ENCODE measurements around the gene GALNT16. TPM values are rescaled to one million over a fixed set of nuclear protein-coding genes. Genes with fewer than 3 reads are reported as not detected.
A peak's percentile ranks its signal among the peaks of the same experiment; 100 is the strongest.

GALNT16 gene
- total and polyA plus RNA-seq, 2 of the 8 experiments (the other 6 are each of a cell fraction or from before 2014, with no cell fraction given) = 5.4 to 6.3 TPM

DNA sequence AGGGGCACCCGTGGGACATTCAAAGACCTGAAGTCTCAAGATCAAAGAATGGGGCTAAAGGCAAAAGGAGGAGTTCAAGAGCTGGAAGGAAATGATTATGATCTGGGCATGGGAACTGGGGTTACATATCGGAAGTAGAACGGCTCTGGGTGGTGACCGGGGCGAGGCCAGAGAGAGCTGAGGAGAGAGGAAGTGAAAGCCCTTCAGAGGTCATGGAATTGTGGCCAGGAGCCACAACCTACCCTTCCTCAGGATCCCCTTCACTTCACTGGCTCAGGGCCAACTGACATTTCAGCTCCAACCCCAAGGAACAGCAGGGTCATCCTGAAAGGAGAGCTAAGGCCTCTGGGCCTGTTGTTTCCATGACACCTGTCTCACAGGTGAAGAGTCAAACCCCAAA is 57.8 kb downstream of the GALNT16 start:
- Histone ChIP-seq H3K4me3 (ENCODE audit: extremely low read depth in 1 of 4, insufficient read depth in 2 of 4, low read depth in 3 of 4, low read length in 4 of 4) (no peak overlapping the region), H4K8ac (ENCODE audit: extremely low read depth, insufficient read depth, low read length) (no peak overlapping the region), H2BK12ac (ENCODE audit: low read depth, low read length) (0 out of 2 replicates have a peak overlapping the region, but pooled peaks have one; percentile 14), H3K79me2 (ENCODE audit: control insufficient read depth in 1 of 2, insufficient read depth in 2 of 2, low read length in 2 of 2) (no peaks in the 10 kb centered on the region), H3K4me1 (replicated peaks in 1 of 4; ENCODE audit: control insufficient read depth in 3 of 4, insufficient read depth in 4 of 4, low read length in 3 of 4) (no peaks in the 10 kb centered on the region), H3K9me3 (ENCODE audit: insufficient read depth in 2 of 2, low read depth in 1 of 2, low read length in 1 of 2) (no peaks in the 10 kb centered on the region), H3K23me2 (ENCODE audit: low read depth, low read length) (no peaks in the 10 kb centered on the region), H4K91ac (replicated peaks; ENCODE audit: insufficient read length, low read length) (no peak overlapping the region), H3K79me1 (ENCODE audit: low read depth, low read length) (no peaks in the 10 kb centered on the region), H3K4me2 (ENCODE audit: insufficient read depth in 1 of 2, low read depth in 2 of 2, low read length in 2 of 2) (no peak overlapping the region), H2AK5ac (ENCODE audit: low read depth, low read length) (no peak overlapping the region), H4K5ac (ENCODE audit: insufficient read length, low read depth, low read length) (no peak overlapping the region), H2BK5ac (ENCODE audit: low read depth, low read length) (no peak overlapping the region), H3K14ac (ENCODE audit: insufficient read length) (no peak overlapping the region), H2BK120ac (replicated peaks; ENCODE audit: low read depth, low read length) (no peak overlapping the region), H3K56ac (replicated peaks; ENCODE audit: insufficient read length, low read depth, low read length) (no peak overlapping the region), H3K9ac (replicated peaks in 1 of 4; ENCODE audit: extremely low read depth in 1 of 4, low read depth in 3 of 4, low read length in 3 of 4) (no peak overlapping the region), H3K27me3 (replicated peaks in 1 of 4; ENCODE audit: control insufficient read depth in 3 of 4, extremely low read depth in 1 of 4, insufficient read depth in 3 of 4, low read length in 3 of 4) (no peaks in the 10 kb centered on the region), H4K20me1 (replicated peaks in 1 of 2; ENCODE audit: control insufficient read depth in 1 of 2, insufficient read depth in 2 of 2, low read length in 2 of 2) (no peaks in the 10 kb centered on the region), H2BK15ac (ENCODE audit: low read length) (no peak overlapping the region), H2BK20ac (ENCODE audit: low read length) (no peak overlapping the region), H3K4ac (replicated peaks; ENCODE audit: insufficient read length, low read depth, low read length) (no peak overlapping the region), H3K18ac (ENCODE audit: extremely low read depth, low read length) (0 out of 2 replicates have a peak overlapping the region, but pooled peaks have one; percentile 22), H3K23ac (ENCODE audit: insufficient read length) (no peak overlapping the region), H2AFZ (ENCODE audit: low read length) (no peak overlapping the region), H3K27ac (ENCODE audit: low read depth, low read length) (no peak overlapping the region), H3K36me3 (ENCODE audit: control insufficient read depth in 2 of 4, insufficient read depth in 4 of 4, low read length in 3 of 4) (no peaks in the 10 kb centered on the region)
- ChIA-PET CTCF (ENCODE audit: partially characterized antibody) (interaction anchor here (0.7 to 5.3 kb wide), 8 partner anchors 12 to 75 kb away, joined by 3 to 24 read pairs (median 6); no protein-coding TSS in a partner anchor), POLR2A (ENCODE audit: partially characterized antibody) (interaction anchor here (1.1 kb wide), 1 partner anchor 19 kb away, joined by 3 read pairs; no protein-coding TSS in a partner anchor)
- WGBS, 2 experiments (ENCODE audit: extremely low coverage in 1 of 2, insufficient coverage in 1 of 2, insufficient read length in 1 of 2, insufficient replicate concordance in 2 of 2, low coverage in 1 of 2, low lambda C conversion rate in 2 of 2, missing lambda C conversion rate in 1 of 2) = 94% methylated on average over 5 of the region's 5 CpGs; no CpG with 5 or more reads in 1 of the 2 experiments
- no peak for FAIRE-seq
- DNase-seq (ENCODE audit: low read depth in 1 of 2, low spot score in 2 of 2) = peak in 1 of 2 experiments; percentile 34
- TF ChIP-seq NANOG (IDR thresholded peaks at IDR 0.05; ENCODE audit: insufficient read depth, low read depth, low read length, poor library complexity, severe bottlenecking) = no peak
- no peak for TF ChIP-seq SP4 (IDR thresholded peaks at IDR 0.05; ENCODE audit: low read length)
- no peak for TF ChIP-seq KDM1A (IDR thresholded peaks at IDR 0.05; ENCODE audit: borderline replicate concordance, low read length)
- TF ChIP-seq, protein P1, sequence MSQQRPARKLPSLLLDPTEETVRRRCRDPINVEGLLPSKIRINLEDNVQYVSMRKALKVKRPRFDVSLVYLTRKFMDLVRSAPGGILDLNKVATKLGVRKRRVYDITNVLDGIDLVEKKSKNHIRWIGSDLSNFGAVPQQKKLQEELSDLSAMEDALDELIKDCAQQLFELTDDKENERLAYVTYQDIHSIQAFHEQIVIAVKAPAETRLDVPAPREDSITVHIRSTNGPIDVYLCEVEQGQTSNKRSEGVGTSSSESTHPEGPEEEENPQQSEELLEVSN (IDR thresholded peaks at IDR 0.05) = no peak
- no peak for TF ChIP-seq POLR2A (IDR thresholded peaks at IDR 0.05; ENCODE audit: control extremely low read depth in 1 of 2, low read depth in 2 of 2, low read length in 2 of 2)
- no peak for TF ChIP-seq YY1 (IDR thresholded peaks at IDR 0.05; ENCODE audit: low read depth, low read length)
- TF ChIP-seq SP2 (IDR thresholded peaks at IDR 0.05; ENCODE audit: low read length) = no peak
- TF ChIP-seq TEAD4 (IDR thresholded peaks at IDR 0.05; ENCODE audit: low read depth, low read length) = no peak
- no peak for TF ChIP-seq SRF (IDR thresholded peaks at IDR 0.05; ENCODE audit: low read depth, low read length)
- no peak for TF ChIP-seq MAFK (IDR thresholded peaks at IDR 0.05; ENCODE audit: low read depth, low read length)
- TF ChIP-seq RXRA (IDR thresholded peaks at IDR 0.05; ENCODE audit: insufficient read depth, low read depth, low read length) = no peak
- no peak for TF ChIP-seq CHD2 (IDR thresholded peaks at IDR 0.05; ENCODE audit: low read length)
- no peak for TF ChIP-seq RBBP5 (IDR thresholded peaks at IDR 0.05; ENCODE audit: borderline replicate concordance, low read depth, low read length)
- no peak for TF ChIP-seq POU5F1 (IDR thresholded peaks at IDR 0.05; ENCODE audit: low read depth, low read length)
- TF ChIP-seq SAP30 (IDR thresholded peaks at IDR 0.05; ENCODE audit: insufficient read depth, insufficient replicate concordance, low read length) = no peak

All from H1 (cell line).